Retinal pigment epithelial cell (primary cell): Measurements from ENCODE around the gene YIF1B.

Source experiments
- DNase-seq: peaks from one replicate; pipeline ENCODE4 v3.0.0-alpha.2; 2010; ENCODE audit warnings: low read depth
- H3K4me3 ChIP-seq: 2 replicates; pipeline ENCODE4 v1.5.1; 2011; ENCODE audit warnings: mild to moderate bottlenecking, low read length, control low read depth, moderate library complexity
- TF ChIP-seq, protein P1 (sequence below): conservative IDR thresholded peaks from 2 replicates; pipeline ENCODE4 v1.5.1; 2011; ENCODE audit warnings: low read depth, low read length, control low read depth, inconsistent platforms

Gene YIF1B

DNA sequence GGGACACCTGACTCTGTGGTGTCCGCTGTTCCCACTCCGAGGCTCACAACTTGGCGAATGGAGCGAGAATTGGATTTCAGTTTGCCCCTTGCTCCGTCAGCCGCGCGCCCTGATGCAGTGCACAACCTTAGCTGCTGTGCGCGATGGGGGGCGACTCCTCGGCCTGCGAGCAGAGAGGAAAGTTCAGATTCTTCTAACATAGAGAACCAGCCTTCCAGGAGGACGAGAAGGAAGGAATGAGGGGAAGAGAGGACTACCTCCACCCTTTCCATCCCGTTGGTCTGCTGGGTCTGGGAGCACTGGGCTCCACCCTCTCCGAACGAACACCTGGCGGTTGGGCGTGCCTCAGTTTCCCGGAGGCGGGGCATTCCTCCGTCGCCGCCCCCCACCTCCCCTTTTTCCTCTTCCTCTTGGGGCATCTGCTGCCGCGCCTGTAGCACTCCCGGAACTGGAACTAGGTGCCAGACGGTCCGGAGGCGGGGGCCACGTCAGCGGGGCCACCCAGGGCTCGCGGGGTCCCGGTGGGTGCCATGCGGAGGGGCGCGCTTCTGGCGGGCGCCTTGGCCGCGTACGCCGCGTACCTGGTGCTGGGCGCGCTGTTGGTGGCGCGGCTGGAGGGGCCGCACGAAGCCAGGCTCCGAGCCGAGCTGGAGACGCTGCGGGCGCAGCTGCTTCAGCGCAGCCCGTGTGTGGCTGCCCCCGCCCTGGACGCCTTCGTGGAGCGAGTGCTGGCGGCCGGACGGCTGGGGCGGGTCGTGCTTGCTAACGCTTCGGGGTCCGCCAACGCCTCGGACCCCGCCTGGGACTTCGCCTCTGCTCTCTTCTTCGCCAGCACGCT is 3.9 kb upstream of the YIF1B start, which contains the start of gene KCNK6:
TSS of gene KCNK6 (plus strand) at position 425 of the 838 bp plus-strand sequence. CDS start at position 531, 106 bp downstream.
- peak within 1 kb of the TSS; percentile 39 for H3K4me3 ChIP-seq
- TF ChIP-seq, protein P1, sequence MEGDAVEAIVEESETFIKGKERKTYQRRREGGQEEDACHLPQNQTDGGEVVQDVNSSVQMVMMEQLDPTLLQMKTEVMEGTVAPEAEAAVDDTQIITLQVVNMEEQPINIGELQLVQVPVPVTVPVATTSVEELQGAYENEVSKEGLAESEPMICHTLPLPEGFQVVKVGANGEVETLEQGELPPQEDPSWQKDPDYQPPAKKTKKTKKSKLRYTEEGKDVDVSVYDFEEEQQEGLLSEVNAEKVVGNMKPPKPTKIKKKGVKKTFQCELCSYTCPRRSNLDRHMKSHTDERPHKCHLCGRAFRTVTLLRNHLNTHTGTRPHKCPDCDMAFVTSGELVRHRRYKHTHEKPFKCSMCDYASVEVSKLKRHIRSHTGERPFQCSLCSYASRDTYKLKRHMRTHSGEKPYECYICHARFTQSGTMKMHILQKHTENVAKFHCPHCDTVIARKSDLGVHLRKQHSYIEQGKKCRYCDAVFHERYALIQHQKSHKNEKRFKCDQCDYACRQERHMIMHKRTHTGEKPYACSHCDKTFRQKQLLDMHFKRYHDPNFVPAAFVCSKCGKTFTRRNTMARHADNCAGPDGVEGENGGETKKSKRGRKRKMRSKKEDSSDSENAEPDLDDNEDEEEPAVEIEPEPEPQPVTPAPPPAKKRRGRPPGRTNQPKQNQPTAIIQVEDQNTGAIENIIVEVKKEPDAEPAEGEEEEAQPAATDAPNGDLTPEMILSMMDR = no peak
- no peak for DNase-seq

DNA sequence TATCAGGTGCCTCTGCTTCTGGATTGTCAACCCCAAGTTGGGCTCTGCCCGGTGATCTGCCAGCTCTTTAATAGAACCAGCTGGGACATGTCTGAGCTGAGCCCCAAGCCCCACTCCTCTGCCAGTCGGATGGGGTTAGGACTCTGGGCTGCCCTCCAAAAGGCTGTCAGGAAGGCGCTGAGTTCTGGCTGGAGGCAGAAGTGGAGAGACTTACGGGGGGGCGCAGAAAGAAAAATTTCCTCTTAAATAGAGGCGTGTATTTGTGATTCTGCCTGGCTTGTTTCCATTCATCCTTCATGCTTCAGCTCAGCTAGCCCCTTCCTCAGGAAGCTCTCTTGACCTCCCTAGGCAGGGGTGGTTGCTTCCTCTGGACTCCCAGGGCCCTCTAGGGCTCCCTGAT is 2.9 kb upstream of the YIF1B start:
- TF ChIP-seq, protein P1 = no peak
- no peak for DNase-seq
- no peak overlapping the region for H3K4me3 ChIP-seq

DNA sequence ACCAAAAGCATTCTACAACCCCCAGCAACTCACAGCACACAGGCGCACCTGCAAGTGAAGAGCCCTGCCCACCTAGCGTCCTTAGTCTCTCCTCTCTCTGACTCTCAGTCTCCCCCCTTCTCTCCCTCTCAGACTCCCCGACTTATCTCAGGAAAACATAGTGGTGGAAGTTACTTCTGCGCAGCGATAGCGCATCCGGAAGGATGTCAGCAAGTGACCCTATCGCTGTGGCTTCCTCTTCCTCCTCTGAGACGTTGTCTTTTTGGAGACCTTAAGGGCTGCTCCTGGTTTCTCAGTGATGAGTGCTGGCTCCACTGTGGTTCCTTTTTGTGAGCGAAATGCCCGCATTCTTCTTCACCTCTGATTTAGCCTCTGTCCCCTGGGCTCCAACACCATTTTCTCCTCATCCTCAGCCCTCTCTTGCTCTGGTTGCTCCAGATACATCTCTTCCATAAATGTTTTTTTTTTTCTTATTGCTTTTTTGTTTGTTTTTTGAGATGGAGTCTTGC is 1.4 kb upstream of the YIF1B start:
- H3K4me3 ChIP-seq = no peak overlapping the region
- TF ChIP-seq, protein P1 = no peak
- no peak for DNase-seq

GRCh38 chr19:38316477-38317067 is 825 bp upstream of the YIF1B start:
- no peak for DNase-seq
- TF ChIP-seq, protein P1 = no peak
- H3K4me3 ChIP-seq = peak overlapping the region; percentile 32

DNA sequence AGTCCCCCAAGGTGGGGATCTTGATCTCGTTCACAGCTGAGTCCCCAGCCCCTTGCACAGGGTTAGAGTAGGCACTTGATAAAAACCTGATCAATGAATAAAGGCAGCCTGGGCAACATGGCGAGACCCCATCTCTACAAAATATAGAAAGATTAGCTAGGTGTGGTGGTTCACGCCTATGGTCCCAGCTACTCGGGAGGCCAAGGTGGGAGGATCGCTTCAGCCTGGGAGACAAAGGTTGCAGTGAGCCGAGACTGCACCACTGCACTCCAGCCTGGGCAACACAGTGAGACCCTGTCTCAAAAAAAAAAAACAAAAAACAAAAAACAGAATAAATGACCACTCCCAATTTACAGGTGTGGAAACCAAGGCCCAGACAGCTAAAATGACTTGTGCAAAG is 4.8 kb downstream of the YIF1B start:
- TF ChIP-seq, protein P1 = no peak
- H3K4me3 ChIP-seq = no peak overlapping the region
- DNase-seq = no peak

GRCh38 chr19:38310279-38310670 is 5.5 kb downstream of the YIF1B start:
- no peak overlapping the region for H3K4me3 ChIP-seq
- TF ChIP-seq, protein P1 = no peak
- no peak for DNase-seq
